Right hindlimb (tissue), 1 donor: ENCODE data around the gene PCDH15.
"Not testable (repeated sequence)": the region's sequence is repeated elsewhere in the genome, so short reads cannot be mapped to it uniquely, and the experiment has no call there.

Source experiments
- DNase-seq: peaks from one replicate; pipeline ENCODE4 v3.0.0-alpha.2; 2018

The PCDH15 gene

GRCh38 chr10:54531296-54531695, 269.7 kb downstream of the PCDH15 start:
- DNase-seq: no peak

- no peak for DNase-seq
Observed at GRCh38 chr10:54530299-54530698, 270.7 kb downstream of the PCDH15 start.

- no peak for DNase-seq
Observed at GRCh38 chr10:54525816-54526215, 275.2 kb downstream of the PCDH15 start.

GRCh38 chr10:54515244-54515643, 285.8 kb downstream of the PCDH15 start:
- not testable (repeated sequence) for DNase-seq

GRCh38 chr10:54503863-54504262, 297.2 kb downstream of the PCDH15 start:
- no peak for DNase-seq

- DNase-seq: no peak
Observed at GRCh38 chr10:54501929-54502328, 299.1 kb downstream of the PCDH15 start.

GRCh38 chr10:54496852-54497251, 304.2 kb downstream of the PCDH15 start:
- peak; percentile 11 for DNase-seq

- no peak for DNase-seq
Observed at GRCh38 chr10:54487743-54488142, 313.3 kb downstream of the PCDH15 start.

GRCh38 chr10:54485971-54486370, 315.1 kb downstream of the PCDH15 start:
- no peak for DNase-seq

- DNase-seq: no peak
Observed at GRCh38 chr10:54484186-54484585, 316.8 kb downstream of the PCDH15 start.

GRCh38 chr10:54478601-54479000, 322.4 kb downstream of the PCDH15 start:
- DNase-seq: no peak

- no peak for DNase-seq
Observed at GRCh38 chr10:54477738-54478137, 323.3 kb downstream of the PCDH15 start.

GRCh38 chr10:54470324-54470631, 330.8 kb downstream of the PCDH15 start:
- no peak for DNase-seq

- no peak for DNase-seq
Observed at GRCh38 chr10:54469587-54470323, 331.3 kb downstream of the PCDH15 start.

- DNase-seq: no peak
Observed at GRCh38 chr10:54454271-54454670, 346.8 kb downstream of the PCDH15 start.

- DNase-seq: no peak
Observed at GRCh38 chr10:54449056-54449455, 352.0 kb downstream of the PCDH15 start.

- DNase-seq: no peak
Observed at GRCh38 chr10:54444170-54444569, 356.9 kb downstream of the PCDH15 start.

- no peak for DNase-seq
Observed at GRCh38 chr10:54441275-54441674, 359.8 kb downstream of the PCDH15 start.

GRCh38 chr10:54434782-54435181, 366.2 kb downstream of the PCDH15 start:
- DNase-seq: no peak

- no peak for DNase-seq
Observed at GRCh38 chr10:54415483-54415882, 385.5 kb downstream of the PCDH15 start.

GRCh38 chr10:54402576-54402975, 398.5 kb downstream of the PCDH15 start:
- no peak for DNase-seq

- DNase-seq: no peak
Observed at GRCh38 chr10:54396031-54396430, 405.0 kb downstream of the PCDH15 start.

- not testable (repeated sequence) for DNase-seq
Observed at GRCh38 chr10:54394598-54394997, 406.4 kb downstream of the PCDH15 start.

- no peak for DNase-seq
Observed at GRCh38 chr10:54372179-54372578, 428.9 kb downstream of the PCDH15 start.

GRCh38 chr10:54368984-54369383, 432.0 kb downstream of the PCDH15 start:
- DNase-seq: no peak
